ENCODE results near the gene PUM2.
"Not testable (repeated sequence)": the region's sequence is repeated elsewhere in the genome, so short reads cannot be mapped to it uniquely, and the experiment has no call there.

The PUM2 gene

DNA sequence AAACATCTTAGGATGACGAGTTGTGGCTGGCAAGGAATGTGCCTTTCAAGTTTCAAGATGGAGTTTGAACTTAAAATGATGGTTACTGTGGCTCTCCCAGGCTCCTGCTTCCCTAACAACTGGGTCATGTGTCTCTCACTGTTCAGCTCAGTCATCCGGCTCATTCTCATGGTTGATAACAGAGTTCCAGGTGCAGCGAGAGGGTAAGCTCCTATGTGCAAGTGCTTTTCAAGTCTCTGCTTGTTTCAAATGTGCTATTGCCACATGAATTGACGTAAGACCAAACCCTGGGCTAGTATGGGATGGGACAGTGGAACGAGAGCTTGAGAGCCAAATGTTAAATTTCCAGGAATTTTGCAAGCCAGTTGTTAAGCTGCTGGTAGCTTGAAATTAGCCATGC is 19.5 kb upstream of the PUM2 start:
- DNase-seq (ENCODE audit: low read depth) = no peak

DNA sequence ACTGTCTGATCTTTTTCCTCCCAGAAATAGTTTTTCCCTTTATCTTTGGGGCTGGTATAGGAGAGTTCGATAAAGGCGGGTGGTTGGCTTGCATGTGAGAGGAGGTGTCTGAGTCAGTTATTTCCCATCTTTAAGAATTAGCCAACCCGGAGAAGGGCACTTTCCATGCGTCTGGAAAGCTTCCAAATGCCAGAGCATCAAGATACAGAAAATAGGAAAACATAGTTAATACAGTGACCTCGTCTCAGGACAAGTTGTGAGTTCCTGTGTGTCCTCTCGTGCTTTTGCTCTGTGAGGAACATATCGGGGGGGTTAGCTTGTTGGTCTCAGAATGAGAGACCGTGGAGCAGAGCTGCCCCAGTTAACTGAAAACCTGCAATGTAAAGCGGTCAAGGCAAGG is 18.7 kb upstream of the PUM2 start:
- DNase-seq (ENCODE audit: low read depth) = no peak

DNA sequence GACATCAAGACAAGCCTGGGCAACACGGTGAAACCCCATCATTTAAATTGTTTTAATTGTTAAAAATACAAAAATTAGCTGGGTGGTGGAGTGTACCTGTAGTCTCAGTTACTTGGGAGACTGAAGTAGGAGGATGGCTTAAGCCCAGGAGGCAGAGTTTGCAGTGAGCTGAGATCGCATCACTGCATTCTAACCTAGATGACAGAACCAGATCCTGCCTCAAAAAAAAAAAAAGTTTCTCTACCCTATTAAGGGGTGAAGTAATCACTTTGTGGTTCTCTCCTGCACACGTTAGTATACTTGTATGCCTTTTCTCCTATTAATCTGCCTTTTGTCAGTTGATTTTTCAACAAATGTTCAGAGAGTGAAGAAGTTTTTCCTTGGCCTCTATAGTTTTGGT is 18.1 kb upstream of the PUM2 start:
- DNase-seq (ENCODE audit: low read depth) = no peak

DNA sequence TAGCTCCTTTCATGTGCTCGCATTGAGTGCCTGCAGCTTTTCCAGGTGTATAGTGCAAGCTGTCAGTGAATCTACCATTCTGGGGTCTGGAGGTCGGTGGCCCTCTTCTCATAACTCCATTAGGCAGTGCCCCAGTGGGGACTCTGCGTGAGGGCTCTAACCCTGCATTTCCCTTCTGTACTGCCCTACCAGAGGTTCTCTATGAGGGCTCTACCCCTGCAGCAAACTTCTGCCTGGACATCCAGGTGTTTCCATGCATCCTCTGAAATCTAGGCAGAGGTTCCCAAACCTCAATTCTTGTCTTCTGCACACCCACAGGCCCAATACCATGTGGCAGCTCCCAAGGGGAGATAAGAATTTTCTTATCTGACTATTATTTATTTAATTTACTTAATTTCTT is 17.3 kb upstream of the PUM2 start:
- not testable (repeated sequence) for DNase-seq (ENCODE audit: low read depth)

DNA sequence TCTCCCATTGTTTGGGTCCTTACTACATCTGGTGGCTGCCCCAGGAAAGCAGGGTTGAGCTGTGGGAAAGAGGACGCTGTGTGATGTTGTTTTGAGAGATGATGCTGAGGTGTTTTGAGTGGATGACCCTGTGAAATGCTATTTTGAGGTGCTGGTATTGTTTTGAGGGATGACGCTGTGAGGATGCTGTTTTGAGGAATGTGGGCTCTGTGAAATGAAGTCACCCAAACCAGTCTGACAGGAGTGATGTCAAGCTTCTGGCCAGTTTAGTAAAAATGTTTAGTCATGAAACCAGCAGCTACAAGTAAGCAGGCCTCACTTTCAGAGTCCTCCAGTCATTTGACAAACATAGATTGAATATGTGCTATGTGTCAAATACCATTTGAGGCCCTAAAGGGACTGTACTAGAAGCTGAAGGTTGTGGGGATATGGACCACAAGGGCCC is 16.1 kb upstream of the PUM2 start:
- DNase-seq (ENCODE audit: low read depth) = no peak

DNA sequence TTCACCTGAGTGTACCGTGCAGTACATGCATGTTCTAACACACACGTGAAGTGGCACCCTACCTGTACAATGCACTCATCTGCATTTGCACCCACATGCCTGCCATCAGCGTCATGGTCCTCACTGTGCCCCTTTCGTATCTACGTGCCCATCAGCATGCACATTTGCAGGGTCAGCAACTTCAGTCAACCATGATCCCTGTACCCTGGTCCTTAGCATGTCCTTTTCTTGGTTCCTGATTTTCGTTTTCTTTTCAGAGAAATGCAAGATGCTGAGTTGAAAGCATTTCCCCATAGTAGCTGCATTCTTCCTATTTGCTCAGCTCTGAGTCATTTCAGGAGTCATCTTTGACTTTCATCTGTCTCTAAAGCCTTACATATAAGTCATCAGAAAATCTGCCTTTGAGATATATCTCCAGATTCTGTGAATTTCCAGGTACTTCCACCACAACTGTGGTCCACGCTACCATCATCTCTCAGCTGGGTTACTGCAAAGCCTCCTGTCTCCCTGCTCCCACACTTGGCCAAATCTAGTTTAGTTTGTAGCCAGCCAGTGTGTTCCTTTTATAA is 14.7 kb upstream of the PUM2 start:
- peak; percentile 90 for DNase-seq (ENCODE audit: low read depth)

DNA sequence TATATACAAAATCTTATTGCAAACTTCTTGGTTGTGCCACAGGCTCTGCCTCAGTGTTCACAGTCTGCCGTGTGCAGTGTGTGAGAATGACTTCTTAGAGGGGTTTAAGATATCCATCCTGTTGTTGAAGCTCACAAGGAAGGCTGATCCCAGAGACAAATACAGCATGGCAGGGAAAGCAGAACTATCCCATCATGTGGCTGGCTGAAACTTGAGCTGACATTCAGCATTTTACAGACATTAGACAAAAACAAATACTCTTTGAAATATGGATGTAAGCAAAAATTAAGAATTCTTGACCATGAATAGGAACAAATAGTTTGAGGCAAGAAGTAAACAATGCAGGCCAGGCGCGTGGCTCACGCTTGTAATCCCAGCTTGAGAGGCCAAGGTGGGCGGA is 12.9 kb upstream of the PUM2 start:
- no peak for DNase-seq (ENCODE audit: low read depth)

DNA sequence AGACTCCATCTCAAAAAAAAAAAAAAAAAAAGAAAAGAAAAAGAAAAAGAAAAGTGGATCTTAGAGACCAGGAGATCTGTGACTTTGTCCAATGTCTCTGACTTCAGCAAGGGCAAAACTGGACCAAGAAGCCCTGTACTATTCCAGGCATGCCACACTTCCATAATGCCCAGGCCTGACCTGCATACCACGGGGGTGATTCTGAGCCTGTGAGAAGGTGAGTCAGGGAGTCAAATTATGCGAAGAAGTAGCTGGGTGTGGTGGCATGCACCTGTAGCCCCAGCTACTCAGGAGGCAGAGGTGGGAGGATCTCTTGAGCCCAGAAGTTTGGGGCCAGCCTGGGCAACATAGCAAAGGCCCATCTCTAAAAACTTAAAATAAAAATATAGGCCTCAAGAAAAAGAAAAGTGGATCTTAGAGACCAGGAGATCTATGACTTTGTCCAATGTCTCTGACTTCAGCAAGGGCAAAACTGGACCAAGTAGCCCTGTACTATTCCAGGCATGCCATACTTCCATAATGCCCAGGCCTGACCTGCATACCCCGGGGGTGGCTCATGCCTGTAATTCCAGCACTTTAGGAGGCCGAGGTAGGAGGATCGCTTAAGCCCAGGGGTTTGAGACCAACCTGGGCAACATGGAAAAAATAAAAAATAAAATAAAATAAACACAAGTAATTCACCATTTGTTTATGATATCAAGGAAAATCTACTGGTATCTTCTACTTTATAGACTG is 12.2 kb upstream of the PUM2 start:
- DNase-seq (ENCODE audit: low read depth) = no peak

DNA sequence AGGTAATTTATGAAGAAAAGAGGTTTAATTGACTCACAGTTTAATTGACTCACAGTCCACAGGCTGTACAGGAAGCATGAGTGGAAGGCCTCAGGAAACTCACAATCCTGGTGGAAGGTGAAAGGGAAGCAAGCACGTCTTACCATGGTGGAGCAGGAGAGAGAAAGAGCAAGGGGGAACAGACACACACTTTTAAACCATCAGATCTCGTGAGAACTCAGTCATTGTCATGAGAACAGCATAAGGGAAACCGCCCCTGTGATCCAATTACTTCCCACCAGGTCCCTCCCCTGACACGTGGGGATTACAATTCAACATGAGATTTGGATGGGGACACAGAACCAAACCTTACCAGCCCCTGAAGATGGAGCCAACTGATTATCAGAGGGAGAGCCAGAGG is 11.2 kb upstream of the PUM2 start:
- peak; percentile 47 for DNase-seq (ENCODE audit: low read depth)

DNA sequence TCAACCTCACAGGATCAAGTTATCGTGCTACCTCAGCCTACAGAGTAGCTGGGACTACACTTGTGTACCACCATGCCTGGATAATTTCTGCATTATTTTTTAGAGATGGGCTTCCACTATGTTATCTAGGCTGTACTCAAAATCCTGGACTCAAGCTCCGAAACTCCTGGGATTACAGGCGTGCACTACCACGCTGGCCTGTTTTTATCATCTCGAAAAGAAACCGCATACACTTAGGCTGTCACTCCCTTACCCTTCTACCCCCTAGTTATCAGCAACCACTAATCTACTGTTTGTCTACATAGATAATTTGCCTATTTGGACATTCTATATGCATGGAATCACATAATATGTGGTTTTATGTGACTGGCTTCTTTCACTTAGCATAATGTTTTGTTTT is 8.5 kb upstream of the PUM2 start:
- DNase-seq (ENCODE audit: low read depth) = no peak

DNA sequence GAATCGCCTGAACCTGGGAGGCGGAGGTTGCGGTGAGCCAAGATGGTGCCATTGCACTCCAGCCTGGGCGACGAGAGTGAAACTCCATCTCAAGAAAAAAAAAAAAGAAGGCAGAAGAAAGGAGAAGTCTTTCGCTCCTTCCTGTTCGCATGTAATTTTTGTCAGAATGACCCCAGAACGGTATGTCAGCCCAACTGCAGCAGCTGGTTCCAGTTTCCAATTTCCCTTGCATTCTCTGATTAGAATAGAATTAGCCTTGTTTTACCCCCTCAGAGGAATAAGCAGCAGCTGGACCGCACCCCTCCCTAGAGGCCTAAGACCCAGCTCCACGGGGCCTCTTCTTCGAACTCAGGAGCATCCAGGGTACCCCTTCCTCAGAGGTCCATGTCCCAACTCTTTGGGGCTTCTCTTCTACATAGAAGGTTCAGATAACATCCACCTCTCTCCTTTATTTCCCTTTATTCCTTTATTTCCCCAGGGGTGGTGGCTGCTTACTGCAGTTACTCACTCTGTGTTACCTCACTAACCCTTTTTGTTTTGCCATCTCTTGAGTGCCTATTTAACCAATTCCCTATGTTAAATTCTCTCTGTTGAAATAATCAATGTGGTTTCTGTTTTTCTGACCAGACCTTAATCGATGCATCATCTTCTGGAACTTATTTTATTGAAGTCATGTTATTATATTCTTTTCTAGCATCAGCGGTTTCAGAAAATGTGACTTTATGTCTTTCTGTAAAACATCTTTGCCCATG is 7.2 kb upstream of the PUM2 start:
- DNase-seq (ENCODE audit: low read depth) = no peak

DNA sequence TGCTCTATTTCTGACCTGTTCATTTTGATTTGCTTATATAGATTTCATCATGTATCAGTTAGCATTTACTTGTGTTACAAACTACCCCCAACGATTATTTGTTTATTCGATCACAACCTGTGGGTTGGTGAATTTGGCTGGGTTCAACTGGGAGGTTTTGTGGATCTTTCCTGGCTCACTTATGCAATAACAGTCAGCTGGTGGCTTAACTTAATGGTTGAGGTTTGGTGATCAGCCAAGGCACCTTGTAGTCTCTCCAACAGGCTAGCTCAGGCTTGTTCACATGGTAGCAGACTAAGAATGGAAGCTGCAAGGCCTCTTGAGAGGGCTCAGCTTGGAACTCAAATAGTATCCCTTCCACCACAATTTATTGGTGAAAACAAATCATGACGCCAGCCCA is 5.4 kb upstream of the PUM2 start:
- DNase-seq (ENCODE audit: low read depth) = peak; percentile 67

DNA sequence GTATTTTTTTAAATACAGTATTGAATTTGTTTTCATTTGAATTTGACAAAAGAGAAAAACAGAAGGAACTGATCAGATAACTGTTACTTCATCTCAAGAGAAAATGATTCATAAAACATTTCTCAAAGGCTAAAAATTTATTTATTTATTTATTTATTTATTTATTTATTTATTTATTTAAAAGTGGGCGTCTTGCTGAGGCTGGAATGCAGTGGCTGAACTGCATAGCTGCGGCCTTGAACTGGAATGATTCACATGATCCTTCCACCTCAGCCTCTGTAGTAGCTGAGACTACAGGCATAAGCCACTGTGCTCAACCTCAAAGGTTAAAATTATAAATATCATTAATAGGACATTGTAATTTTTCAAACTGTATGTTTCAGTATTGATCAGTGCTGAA is 4.5 kb upstream of the PUM2 start:
- peak; percentile 84 for DNase-seq (ENCODE audit: low read depth)

DNA sequence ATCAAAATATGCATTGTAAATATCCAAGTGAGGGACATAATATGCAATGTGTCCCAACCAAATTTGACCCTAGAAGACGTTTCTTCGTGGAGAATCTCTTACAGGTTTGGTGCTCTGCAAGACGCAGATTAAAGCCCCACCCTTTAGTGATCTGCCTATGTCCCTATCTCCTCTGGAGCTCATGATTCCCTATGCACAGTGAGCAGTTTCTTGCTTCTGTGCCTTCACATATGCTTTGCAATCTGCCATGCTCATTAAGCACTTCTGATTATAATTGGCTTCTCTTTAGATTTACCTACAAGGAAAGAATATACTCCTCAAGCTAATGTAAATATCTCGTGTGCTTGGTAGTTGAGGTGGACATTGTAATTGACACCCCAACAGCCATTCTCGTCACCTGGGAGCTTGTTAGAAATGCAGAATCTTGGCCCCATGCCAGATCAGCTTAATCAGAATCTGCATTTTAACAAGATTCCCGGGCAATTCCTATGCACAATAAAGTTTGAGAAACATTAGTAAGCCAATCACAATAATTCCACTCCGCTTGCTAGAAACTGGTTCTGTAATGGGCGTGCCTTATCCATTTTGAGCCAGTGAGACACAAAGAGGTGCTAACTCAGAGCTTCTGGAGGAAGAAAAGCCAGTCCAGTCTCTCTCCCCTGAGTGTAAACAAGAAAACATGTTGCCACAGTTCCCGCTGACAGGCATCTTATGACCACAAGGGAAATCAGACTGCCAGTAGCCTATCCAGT is 2.8 kb upstream of the PUM2 start:
- DNase-seq (ENCODE audit: low read depth) = no peak

DNA sequence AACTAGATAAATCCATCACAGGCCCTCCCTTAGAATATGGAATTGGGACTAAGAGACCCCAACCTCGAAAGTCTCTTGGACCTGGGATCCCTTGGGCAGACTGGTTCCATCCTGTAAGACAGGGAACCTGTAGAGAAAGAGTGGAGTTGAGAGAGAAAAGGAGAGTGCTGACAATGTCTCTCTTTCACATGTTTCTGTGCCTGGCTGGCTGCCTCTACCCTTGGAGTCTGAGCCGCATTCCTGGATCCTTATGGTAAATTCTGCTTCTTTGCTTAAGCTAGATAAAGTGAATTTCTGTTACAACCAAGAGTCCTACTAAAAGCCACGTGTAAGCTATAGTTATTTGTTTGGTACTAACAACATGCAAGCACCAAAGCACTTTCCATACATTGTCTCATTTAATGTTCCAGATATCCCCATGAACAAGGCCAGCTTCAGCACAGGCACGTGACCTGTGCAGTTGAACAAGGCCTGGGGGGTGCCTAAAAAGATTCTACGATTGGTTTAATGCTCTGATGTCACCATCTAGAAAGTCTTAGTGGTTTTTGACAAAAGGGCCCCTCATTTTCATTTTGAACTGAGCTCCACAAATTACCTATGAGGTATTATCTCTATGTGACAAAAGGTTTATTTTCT is 2.1 kb upstream of the PUM2 start:
- no peak for DNase-seq (ENCODE audit: low read depth)

DNA sequence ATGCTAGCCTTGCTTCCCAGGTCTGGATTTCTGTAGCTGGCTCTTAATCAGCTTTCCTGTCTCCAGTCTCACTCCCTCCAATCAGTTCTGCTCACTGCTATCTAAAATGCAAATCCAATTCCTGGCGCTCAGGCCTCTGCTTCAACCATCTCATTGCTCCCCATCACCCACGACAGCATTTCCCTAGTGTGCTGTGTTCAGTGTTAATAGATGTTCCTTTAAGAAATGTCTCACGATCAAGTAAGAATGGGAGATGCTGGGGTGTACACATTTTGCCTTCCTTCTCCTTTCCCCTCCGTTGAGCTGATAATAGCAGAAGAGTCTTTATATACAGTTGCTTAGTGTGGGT is 1.6 kb upstream of the PUM2 start:
- no peak for DNase-seq (ENCODE audit: low read depth)

DNA sequence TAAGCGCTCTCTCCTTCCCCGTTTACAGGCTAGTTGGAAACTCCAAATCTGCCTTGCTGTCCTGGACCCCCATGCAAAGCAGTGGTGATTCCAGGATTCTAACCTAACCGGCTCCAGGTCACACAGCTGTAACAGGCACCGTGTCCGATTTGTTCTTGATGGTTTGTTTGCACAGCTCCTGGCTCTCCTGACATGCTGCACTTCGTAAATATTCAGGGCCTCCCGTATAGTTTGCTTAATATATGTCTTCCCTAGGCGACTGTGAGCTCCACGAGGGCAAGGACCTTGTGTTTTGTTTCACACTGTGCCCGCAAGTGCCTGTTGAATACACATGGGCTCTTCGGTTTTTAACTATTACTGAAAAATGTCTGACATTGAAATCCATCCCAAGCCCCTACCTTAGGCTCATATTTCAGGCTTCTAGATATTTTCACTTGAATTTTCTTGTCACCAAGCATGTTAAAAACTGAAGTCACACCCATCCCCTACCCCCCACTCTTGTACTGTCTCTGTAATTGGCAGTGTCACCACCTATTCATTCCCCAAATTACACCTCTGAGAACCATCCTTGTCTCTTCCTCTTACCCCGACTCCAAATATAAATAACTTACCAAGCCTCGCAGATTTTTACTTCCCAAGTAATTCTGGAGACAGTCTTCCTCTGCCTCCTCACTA is 1.0 kb upstream of the PUM2 start:
- no peak for DNase-seq (ENCODE audit: low read depth)

DNA sequence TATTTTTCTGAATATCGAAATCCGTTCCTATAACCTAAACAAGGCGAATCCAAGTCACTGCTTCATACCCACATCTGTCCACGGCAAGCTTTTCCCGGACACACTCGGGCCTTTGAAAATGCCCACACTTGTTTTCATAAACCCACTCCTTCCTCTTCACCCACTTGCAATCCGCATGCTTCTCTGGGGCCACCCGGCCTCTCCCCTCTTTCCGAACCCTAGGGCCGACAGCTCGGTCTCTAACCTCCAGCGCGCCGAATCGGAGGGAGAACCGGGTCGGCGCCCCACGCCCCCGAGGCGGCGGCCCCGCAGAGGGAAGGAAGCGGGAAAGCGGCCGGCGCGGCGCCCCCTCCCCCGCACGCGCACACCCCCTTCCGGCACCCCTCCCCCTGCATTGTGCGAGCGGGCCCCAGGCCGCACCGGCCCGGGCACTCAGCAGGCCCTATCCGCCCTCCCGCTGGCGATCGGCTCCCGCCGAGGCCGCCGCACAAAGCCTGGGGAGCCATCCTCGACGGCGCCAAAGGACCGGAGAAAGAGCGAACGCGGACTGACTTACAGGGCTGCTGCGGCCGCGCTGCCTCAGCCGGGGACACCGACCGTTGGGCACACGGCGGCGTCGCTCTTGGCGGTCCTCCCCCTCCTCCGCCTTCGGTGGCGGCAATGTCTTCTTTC is 467 bp downstream of the PUM2 start:
- DNase-seq (ENCODE audit: low read depth) = peak; percentile 65

DNA sequence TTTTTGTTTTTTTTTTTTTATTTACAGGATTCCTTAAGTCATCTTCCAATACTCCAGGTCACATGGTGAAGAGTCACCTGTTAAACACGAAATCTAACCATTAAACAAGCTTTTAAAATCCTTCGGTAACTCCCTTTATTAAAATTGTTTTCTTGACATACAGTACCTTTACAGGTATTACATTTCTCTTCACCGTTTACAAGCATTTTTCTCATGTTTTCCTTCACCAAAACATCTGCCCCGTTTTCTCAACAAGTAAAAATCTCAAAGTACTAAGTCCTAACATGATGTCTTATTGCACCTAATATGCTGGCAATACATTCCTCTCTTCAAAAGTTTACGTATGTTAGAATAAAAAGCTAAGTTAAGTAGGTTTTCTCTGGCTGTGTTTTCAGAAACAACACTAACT is 1.1 kb downstream of the PUM2 start:
- DNase-seq (ENCODE audit: low read depth) = peak; percentile 42

DNA sequence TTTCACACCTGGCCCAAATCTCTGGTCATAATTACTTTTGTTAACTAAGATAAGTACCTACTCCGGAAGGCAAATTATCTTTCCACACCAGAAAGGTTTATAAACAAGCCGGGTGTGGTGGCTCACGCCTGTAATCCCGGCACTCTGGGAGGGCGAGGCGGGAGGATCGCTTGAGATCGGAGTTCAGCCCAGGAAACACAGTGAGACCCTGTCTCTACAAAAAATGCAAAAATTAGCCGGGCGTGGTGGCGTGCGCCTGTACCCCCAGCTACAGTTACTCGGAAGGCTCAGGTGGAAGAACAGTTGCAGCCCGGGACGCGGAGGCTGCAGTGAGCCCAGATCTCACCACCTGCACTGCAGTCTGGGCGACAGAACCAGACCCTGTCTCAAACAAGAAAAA is 2.1 kb downstream of the PUM2 start:
- no peak for DNase-seq (ENCODE audit: low read depth)
